HG02610 (cell line): ENCODE data around the gene TRAPPC12.

Experiments
- ATAC-seq: cut with Tn5 transposase; IDR thresholded peaks from one replicate; pipeline ENCODE4 v1.9.1; 2021; ENCODE audit warnings: mild to moderate bottlenecking, moderate library complexity; ENCODE audit not compliant: unreplicated experiment

The TRAPPC12 gene

DNA sequence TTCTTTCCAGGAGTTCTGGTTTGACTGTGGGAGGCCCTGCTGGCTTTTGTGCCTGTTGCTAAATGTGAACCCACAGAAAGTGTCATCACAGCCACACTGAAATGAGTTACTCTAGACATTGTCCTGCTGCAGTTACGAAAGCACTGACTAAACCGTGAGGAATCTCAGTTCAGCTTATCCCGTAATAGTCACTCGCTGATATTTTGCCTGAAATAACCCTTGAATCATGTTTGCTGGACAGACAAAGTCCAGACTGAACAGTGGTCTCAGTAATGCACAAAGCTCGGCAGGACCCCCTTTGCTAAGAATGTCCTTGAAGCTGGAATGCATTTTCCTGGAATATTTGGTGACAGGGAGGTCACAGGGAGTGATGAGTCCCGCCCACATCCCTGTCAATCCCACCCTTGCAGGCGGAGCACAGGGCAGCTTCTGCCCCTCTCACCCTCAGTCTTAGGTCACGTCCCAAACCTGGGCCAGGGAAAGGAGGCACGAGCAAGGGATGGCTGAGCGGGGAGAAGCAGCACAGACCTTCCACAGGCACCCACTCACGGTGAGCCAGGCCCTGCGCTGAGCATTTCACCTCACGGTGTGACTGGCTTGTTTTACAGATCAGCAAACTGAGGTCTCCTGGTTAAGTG lies 86.5 kb downstream of the TRAPPC12 start:
- no peak for ATAC-seq

DNA sequence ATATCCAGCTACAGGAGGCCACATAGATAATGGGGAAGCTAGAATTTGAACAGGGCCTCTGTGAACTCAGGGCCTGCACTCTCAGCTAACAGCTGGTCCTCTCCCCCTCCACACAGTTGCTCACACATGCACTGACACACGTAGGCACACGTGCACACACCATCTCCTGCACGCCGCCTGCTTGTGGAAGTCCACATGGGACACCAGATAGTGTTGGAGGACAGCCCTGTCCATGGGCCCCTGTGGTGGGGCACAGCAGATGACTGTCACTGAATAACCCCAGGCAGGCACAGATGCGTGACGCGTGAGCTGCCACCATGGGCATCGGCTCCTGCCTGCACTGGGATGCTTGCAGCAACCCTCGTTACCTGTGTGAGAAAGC lies 87.0 kb downstream of the TRAPPC12 start:
- no peak for ATAC-seq

DNA sequence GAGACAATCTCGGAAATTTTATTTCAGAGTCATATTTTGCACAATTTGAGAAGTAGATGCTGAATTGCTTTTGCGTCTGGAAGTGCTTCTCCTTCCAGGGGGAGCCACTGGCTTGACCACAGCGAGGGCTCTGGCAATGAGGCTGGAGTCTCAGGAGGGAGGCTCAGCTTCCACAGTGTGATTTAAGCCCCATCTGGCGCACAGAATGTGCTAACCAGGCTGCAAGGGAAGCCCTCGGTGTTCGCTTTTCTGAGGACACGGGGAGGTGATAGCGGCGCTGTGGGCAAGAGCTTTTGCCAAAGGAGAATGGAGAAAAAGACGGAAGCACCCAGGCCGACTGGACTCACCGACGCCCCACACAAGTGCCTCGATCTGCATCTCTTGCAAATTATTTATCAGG lies 87.5 kb downstream of the TRAPPC12 start:
- ATAC-seq, result no peak

DNA sequence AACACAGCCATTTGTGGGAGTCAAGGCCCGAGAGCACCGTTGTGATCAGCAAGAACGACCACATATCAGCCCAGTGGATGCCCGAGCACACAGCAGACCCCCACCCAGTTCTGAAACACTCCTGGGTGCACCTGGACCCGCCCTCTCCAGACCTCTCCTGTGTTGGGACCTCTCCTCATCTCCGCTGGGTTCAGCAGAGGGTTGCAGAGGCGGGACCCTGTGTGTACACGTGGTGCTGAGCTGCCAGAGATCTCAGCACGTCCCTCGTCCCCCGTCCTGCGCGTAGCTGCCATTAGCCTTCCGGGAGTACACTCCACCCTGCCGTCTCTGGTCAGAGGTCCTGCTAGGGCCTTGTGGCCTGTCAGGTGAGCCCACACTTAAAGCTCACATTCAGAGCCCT lies 88.2 kb downstream of the TRAPPC12 start:
- no peak for ATAC-seq

DNA sequence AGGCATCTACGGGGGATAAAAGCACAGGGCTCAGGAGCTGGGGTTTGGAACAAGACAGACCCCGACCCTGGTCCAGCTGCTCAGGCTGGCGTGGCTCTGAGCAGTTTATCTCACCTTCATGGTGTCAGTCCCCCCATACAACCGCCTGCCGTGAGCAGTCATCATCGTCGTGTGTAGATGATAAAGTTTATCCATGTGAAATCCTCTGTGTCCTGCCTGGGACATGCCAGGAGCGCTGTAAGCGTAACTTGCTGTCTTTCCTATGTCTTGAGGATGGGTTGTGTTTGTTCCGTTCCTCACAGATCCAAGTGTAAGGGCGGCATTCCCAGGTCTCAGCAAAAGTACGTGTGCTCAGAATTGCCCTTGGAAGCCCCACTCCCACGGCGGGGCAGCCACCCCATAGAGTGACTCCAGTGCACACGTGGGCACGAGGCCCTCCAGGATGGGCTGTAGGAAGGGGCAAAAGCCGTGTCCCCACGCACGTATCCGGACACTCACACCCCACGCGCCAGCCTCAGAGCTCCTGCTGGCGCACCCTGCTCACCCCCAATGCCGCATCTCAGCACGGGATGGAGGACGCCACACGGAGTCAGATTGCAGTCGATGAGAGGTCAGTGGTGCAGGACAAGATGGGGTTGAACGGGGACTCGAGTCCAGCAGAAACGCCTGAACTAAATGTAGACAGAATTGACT lies 88.9 kb downstream of the TRAPPC12 start:
- ATAC-seq, result no peak

DNA sequence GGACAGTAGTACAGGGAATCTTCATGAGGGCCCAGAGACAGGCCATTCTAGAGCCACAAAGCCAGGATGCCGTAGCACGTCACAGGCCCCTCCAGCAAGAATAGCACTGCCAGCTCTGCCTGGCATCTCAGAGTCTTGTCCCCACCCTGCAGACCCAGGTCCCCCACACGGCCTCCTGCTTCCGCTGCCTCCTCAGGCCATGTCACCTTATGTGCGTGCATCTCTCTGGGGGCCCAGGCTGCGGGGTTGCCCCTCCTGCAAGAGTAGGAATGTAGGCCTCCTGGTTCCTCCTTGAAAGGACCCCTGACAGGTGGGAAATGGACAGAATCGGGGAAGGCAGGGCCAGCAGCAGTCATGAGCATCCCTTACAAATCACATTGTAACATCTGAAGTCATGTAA lies 90.0 kb downstream of the TRAPPC12 start:
- no peak for ATAC-seq

DNA sequence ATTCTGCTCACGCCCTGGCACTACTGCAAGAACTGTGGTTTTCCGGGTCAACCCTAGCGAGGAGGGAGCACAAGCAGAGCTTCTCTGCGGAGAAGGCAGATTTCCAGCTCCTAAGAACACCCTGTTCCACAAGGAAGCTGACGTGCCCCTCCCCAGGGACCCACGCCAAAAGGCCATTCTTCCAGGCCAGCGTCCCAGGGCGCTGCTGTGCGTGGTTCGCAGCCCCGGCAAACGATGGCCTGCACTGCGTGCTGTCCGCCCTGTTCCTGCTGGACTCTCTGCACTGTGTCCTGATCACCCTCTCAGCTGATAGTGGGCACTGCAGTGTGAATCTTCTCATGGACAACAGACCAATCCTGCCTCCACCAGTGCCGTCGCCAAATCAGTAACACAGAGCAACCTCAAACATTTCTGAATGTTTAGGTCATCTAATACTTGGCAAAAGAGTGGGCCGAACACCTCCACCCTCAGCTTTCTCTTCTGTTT lies 90.7 kb downstream of the TRAPPC12 start:
- no peak for ATAC-seq

DNA sequence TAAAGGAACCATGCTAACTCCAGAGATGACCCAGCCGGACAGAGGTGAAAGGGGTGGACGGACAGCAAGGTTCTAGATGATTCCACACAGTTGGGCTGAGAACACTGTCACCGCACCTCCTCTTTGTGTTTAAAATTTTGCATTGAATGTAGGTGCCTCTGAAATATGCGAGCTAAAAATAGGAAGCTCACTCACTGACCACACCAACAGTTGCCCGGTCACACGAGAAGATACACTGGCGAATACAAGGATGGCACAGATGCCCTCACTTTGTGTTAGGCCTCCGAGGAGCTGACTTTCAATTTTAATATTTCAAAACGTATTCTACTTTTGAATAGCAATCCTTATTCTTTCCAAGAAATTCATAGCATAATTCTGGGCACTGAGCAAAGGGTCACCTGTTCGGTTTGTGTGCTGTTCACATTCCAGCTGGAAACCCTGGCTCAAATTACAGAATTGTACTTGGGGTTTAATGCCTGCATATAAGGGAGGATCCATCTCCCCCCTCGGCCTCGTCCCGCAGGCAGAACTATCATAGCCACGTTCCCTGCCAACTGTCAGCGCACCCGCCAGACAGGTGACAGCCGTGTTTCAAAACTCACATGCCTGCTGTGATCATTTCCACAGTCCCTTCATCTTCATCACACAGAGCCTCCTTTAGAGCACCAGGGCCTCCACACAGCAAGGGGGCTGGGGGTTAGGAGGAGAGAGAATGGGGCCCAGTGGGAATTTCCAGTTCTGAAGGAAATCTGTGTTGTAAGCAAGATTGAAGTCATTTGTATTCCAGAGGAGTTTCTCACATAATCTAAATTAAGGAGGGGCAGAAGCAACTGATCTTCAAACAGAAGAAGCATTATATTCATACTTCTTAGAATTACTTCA lies 91.6 kb downstream of the TRAPPC12 start:
- no peak for ATAC-seq

DNA sequence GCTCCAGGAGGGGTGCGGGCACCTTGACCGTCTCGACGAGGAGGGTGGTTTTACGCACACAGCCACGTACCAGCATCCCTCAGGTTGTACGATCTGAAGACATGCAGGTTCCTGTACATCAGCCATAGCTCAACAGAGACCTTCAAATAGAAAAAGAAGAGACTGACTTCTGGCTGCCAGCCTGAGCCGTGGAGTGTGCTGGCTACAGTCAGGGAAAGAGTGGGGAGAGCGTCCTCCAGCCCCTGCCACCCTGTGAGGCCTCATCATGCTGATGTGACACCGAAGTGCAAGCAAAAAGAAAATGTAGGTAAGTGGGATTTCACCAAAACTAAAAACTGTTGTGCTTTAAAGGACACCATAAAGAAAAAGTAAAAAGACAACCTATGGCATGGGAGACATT lies 92.8 kb downstream of the TRAPPC12 start:
- ATAC-seq, result no peak

DNA sequence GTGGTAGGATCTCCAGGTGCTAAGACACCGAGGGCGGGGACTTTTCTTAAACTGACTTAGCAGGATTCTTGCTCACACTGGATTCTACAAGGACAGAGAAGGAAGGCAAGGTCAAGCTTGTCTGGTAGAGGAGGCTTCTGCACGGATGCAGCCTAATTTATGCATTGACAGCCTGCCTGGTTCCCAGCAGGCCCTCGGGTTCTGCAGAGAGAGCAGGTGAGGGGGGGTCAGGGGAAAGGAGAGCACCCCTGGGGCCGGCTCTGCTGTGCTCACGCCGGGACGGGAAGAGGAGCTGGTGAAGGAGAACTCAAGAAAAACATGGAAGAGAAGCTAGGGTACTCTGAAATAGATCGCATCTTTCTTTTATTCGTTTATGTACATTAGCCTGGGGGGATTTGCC lies 93.5 kb downstream of the TRAPPC12 start:
- no peak for ATAC-seq

DNA sequence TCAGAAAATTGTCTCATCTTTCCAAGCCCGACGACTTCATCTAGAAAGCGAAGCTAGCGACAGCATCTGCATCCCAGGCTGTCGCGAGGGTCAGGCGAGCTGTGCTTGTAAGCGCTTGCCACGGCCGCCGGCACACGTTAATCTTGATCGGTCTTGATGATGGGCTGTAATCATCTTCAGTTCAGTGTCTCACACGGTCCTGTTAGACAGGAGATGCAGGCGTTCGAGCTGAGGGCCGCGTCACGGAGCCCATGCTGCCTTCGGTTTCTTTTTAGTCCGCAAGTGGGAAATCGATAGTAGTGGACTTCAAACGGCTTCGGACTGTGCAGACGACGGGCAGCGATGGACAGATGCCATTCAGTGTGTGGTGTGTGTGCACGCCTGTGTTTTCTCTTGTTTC lies 96.3 kb downstream of the TRAPPC12 start:
- no peak for ATAC-seq

DNA sequence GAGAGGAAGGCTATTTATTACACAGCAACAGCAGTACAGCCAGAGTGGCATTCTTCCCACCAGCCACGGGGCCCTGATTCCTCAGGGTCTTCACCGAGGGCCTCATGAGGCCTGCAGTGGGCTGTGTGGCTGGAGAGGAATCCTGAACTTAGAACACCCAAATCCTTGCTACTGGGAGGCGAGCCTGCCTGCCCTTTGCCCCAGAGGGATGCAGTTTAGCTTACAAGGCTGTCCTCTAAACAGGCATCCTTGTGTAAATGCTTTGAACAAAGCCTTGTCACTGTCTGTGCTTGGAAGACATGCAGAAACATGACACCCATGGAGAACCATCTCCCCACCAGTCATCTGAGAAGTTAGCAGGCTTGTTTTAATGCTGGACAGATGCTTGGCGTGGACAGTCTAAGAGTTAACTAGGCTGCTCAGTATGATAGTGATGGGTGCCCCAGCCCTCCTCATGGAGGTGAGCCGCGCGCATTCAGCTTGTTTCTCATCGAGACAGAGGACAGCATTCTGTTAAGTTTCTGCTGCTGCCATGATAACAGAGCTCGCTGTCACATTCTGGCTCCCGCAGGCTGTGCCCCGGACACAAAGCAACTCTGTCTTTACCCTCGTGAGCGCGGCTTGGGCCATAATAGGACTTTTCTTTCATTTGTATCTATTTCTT lies 97.0 kb downstream of the TRAPPC12 start:
- no peak for ATAC-seq

DNA sequence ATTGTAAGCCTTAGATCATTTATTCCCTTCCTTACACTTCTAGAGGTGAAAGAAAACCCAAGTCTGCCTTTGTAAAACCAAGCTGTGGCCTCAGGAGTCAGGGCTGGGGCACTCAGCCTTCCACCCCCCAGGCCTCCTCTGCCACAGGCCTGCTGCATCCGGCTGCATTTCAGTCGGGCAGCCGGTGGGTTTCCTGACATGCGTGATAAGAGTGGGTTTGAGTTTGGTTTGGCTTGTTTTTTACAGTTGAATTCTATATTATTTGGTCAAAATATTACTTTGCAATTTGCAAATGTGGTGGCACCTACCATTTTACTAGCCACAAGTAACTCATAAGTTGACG lies 97.5 kb downstream of the TRAPPC12 start:
- ATAC-seq, result no peak

DNA sequence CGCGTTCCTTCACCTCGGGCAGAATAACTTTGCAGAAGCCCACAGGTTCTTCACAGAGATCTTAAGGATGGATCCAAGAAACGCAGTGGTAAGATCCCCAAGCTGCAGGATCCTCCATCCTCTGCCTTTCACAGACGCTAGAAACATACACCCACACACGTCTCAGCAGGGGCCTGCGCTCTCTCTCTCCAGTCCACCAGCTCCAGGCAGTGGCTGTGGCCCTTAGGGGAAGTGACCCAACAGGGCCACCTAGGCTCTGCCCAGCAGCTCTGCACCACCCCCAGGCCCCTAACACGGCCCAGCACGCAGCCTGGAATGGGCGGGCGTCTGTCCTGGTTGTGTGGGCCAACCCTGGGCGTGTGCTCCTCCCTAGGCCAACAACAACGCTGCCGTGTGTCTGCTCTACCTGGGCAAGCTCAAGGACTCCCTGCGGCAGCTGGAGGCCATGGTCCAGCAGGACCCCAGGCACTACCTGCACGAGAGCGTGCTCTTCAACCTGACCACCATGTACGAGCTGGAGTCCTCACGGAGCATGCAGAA lies 99.4 kb downstream of the TRAPPC12 start:
- ATAC-seq, result no peak

DNA sequence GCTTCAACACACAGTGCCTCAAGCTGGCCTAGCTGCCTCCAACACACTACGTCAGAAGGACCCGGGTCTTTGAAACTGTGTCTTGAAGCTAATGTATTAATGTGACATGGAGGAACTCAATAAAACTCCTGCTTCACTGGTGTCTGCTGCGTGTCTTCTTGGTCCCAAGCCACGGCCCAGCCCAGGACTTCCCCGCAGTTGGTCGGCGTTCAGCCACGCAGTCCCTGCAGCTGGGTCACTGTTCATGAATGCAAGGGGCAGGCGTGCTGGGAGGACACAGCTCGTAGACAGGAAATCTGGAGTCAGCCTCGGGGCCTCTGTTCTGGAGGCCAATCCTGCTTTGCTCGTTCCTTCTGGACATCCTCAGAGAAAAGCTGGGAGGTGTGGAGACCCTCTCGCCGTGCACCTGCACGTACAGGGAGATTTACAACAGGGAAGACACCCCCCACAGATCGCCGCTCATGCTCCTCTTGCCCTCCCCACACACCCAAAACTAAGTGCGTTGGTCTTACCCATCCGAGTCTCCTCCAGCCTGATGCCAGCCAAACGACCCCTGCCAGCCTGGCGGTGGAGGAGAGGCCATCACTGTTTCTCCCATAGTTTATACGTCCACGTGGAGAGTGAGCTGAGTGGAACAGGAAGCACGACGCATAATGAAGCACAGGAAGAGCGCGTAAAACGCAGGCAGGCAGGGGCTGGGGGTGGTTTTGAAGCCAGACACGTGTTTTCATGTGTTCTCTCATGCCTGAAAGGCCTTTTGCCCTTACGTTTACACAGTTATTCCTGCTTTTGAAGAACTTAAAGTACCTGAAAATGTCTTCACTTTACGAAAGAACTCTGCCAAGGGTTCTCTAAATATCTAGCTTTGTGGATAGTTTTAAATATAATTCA lies 100.2 kb downstream of the TRAPPC12 start:
- no peak for ATAC-seq

DNA sequence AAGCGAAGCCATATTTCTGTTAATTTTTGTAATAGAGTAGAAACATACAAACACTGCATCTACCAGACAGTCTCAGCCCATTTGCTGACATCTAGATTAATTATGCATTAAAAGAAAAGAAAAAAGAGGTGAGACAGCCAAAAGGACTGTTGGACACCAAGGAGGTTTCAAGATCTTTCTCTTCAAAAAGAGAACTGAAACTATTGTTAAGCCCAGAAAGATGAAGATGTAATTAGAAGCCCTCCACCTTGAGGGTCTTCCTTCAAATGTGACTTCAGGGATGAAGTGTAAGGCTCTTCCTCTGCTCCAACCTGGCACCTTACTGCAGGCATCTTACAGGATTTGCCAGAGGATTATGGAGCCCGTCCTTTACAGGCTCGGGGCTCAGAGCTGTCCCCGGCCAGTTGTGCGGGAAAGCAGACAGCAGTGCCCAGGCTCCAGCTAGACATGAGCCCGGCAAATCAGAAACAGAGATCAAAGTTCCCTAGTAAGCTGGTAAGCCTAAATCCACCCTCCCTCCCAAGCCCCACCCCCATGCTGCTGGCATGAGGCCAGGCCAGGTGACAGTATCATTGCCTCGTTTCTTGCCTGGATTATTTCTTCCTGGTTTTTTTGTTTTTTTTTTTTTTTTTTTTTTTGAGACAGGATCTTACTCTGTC lies 101.0 kb downstream of the TRAPPC12 start:
- ATAC-seq, result no peak

DNA sequence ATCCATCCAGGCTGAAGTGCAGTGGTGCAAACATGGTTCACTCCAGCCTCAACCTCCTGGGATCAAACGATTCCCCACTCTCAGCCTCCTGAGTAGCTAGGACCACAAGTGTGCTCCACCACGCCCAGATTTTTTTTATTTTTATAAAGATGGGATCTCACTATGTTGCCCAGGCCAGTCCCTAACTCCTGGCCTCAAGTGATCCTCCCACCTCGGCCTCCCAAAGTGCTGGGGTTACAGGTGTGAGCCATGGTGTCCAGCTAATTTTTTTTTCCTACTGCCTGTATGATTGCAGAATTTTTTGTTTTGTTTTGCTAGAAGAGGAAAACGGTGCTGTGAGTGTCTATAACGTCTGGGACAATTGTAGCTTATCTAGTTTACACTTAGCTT lies 101.5 kb downstream of the TRAPPC12 start:
- no peak for ATAC-seq

DNA sequence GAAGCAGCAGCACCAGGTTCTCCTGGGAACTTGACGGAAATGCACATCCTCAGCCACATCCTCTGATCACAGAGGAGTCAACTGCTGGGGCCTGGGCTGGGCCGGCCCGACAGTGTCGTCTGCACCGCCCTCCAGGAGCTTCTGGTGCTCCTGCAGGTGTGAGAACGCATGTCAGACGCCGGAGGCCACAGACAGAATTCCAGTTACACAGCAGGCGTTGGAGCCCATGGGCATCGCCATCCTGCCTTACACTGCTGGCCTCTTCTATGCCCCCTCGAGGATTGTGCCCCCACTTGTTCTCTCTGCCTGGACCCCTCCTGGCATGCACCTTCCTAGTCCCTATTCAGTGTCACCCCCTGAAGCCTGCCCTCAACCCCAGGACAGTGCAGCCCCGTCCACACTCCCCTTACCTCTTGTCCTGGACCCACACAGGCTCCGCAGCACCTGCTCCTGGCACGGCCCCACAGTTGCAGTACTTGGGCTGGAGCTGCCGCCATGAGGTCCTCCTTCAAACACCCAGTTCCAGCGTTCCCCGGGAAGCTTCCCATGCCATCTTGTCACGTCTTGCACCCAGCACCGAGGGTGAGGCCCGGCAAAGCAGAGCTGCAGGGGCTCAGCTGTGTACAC lies 102.4 kb downstream of the TRAPPC12 start:
- ATAC-seq, result no peak

DNA sequence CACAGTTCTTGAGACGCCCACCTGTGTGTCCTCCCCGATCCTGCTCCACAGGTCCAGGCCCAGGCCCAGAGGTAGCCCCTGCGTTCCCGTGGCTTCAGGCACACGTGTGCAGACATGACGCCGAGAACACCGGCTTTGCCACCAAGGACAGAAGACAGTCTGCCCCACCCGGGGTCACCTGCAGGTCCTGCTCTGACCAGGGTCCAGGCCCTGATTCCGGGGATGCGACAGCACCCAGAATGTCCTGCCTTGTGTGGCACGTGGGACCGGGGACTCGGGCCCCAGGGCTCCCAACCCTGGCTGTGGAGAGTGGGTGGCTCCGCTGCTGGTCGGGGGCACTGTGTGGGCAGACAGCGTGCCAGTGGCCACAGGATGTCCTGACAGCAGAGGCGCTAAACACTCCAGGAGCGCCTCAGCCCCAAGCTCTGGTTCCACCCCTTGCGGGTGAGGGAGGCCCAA lies 102.9 kb downstream of the TRAPPC12 start:
- no peak for ATAC-seq
